Testis (tissue), 3 donors: ENCODE data around the gene CDH13. TPM values are rescaled to one million over a fixed set of nuclear protein-coding genes. Genes with fewer than 3 reads are reported as not detected.
A peak's percentile ranks its signal among the peaks of the same experiment; 100 is the strongest.

Experiments used
- DNase-seq: peaks from one replicate; pipeline ENCODE4 v3.0.0-alpha.2; 2019
- H3K27ac ChIP-seq, 2 donors: fragments of 200-600 bp; sonication (generic); one replicate each; pipeline ENCODE4 v1.5.1; 2019
- H3K27me3 ChIP-seq: fragments of 200-600 bp; sonication (generic); one replicate; pipeline ENCODE4 v1.5.1; 2019
- H3K36me3 ChIP-seq: fragments of 200-600 bp; sonication (generic); one replicate; pipeline ENCODE4 v1.5.1; 2017; ENCODE audit warnings: low read depth; ENCODE audit errors: missing control alignments
- H3K4me1 ChIP-seq: fragments of 200-600 bp; sonication (generic); one replicate; pipeline ENCODE4 v1.5.1; 2019
- H3K4me3 ChIP-seq, 2 donors: fragments of 200-600 bp; sonication (generic); one replicate each; pipeline ENCODE4 v1.5.1; 2017 to 2019
- H3K9me3 ChIP-seq: fragments of 200-600 bp; sonication (generic); one replicate; pipeline ENCODE4 v1.5.1; 2017
- POLR2A ChIP-seq: fragments of 450-650 bp; IDR thresholded peaks from one replicate; pipeline ENCODE4 v1.6.1; 2017; ENCODE audit warnings: antibody characterized with exemption, mild to moderate bottlenecking, moderate library complexity
- WGBS, 2 donors: methylation state at CpG; one replicate each; pipeline ENCODE4 v1.1.5; 2018; 5-methylcytosine and 5-hydroxymethylcytosine counted together
- intact Hi-C: fragments of 100-400 bp; cut with DNase I; formaldehyde crosslinking; loops from one replicate; pipeline ENCODE4 v1.15.1; 2023; ENCODE audit warnings: low total_unique reads
- polyA plus RNA-seq: library from polyadenylated mRNA; stranded (reverse); fragments of 350-450 nt; fragmentation: Illumina TruSeq; extraction: RNeasy Lipid Tissue Mini Kit (QIAGEN cat#74804); gene quantifications from one replicate; pipeline ENCODE4 v1.2.3, GENCODE V29; 2014; ENCODE audit warnings: low read depth, low replicate concordance; ENCODE audit not compliant: insufficient read depth
- total RNA-seq, 2 donors: library from RNA; depleted of rRNA; stranded (reverse); fragments of >200 nt; gene quantifications; one replicate each; pipeline ENCODE4 v1.2.3, GENCODE V29; 2016
- TF ChIP-seq, protein P1 (sequence below), 3 experiments: fragments of 450-650 bp in 2 of 3; fragments of 200-600 bp in 1 of 3; sonication (generic) in 1 of 3; IDR thresholded peaks; one replicate each; pipeline ENCODE4 v1.5.1; 2016 to 2019; ENCODE audit warnings: antibody characterized with exemption in 3 of 3, mild to moderate bottlenecking in 2 of 3, moderate library complexity in 1 of 3

The CDH13 gene
- total and polyA plus RNA-seq, 3 donors from 2014 or later = 1.2 to 11.1 (median 2.0) TPM

GRCh38 chr16:83727018-83727417, 1100.2 kb downstream of the CDH13 start:
- no peaks in the 10 kb centered on the region for H3K36me3 ChIP-seq
- intact Hi-C loops = no loop called here
- no peak overlapping the region for H3K27ac ChIP-seq
- no peaks in the 10 kb centered on the region for H3K27me3 ChIP-seq
- H3K4me3 ChIP-seq = no peak overlapping the region
- WGBS, 2 donors = 54% methylated on average over 10 of the region's 10 CpGs
- no peaks in the 10 kb centered on the region for H3K9me3 ChIP-seq
- TF ChIP-seq, protein P1, sequence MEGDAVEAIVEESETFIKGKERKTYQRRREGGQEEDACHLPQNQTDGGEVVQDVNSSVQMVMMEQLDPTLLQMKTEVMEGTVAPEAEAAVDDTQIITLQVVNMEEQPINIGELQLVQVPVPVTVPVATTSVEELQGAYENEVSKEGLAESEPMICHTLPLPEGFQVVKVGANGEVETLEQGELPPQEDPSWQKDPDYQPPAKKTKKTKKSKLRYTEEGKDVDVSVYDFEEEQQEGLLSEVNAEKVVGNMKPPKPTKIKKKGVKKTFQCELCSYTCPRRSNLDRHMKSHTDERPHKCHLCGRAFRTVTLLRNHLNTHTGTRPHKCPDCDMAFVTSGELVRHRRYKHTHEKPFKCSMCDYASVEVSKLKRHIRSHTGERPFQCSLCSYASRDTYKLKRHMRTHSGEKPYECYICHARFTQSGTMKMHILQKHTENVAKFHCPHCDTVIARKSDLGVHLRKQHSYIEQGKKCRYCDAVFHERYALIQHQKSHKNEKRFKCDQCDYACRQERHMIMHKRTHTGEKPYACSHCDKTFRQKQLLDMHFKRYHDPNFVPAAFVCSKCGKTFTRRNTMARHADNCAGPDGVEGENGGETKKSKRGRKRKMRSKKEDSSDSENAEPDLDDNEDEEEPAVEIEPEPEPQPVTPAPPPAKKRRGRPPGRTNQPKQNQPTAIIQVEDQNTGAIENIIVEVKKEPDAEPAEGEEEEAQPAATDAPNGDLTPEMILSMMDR (IDR thresholded peaks at IDR 0.05) = no peak
- TF ChIP-seq POLR2A = no peak
- no peaks in the 10 kb centered on the region for H3K4me1 ChIP-seq
- peak; percentile 20 for DNase-seq

GRCh38 chr16:83727751-83728352, 1101.1 kb downstream of the CDH13 start:
- intact Hi-C loops = no loop called here
- no peak for TF ChIP-seq POLR2A
- TF ChIP-seq, protein P1 (IDR thresholded peaks at IDR 0.05) = no peak

DNA sequence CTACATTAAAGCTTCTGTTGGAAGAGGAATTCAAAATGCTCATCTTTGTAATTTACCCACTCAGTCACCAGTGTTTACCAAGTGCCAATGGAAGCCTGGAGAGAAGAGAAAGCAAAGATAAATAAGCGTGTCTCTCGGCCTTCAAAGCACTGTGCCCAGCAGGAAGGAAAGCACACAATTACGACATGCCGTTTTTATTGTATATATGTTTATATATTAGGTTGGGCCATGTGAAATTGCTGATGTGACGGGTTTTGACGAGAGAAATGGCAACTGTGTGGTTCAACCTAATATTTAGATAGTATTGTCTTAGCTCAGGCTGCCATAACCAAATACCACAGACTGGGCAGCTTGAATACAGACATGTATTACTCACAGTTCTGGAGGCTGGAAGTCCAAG, 1101.7 kb downstream of the CDH13 start:
- H3K36me3 ChIP-seq = no peaks in the 10 kb centered on the region
- no peak for DNase-seq
- H3K4me3 ChIP-seq = no peak overlapping the region
- intact Hi-C loops = no loop called here
- no peaks in the 10 kb centered on the region for H3K27me3 ChIP-seq
- no peaks in the 10 kb centered on the region for H3K4me1 ChIP-seq
- H3K27ac ChIP-seq = no peak overlapping the region
- 86 to 89% methylated on average over 6 of the region's 6 CpGs for WGBS, 2 donors
- H3K9me3 ChIP-seq = no peaks in the 10 kb centered on the region
- TF ChIP-seq, protein P1 (IDR thresholded peaks at IDR 0.05) = no peak
- TF ChIP-seq POLR2A = no peak

More at GRCh38 chr16:83727751-83728352, 1101.1 kb downstream of the CDH13 start:
- 66 to 78% methylated on average over 16 to 18 of the region's 18 CpGs for WGBS, 2 donors
- H3K27me3 ChIP-seq = no peaks in the 10 kb centered on the region
- H3K27ac ChIP-seq = no peak overlapping the region
- DNase-seq = no peak
- no peaks in the 10 kb centered on the region for H3K36me3 ChIP-seq
- H3K9me3 ChIP-seq = no peaks in the 10 kb centered on the region
- H3K4me1 ChIP-seq = no peaks in the 10 kb centered on the region
- H3K4me3 ChIP-seq = no peak overlapping the region

DNA sequence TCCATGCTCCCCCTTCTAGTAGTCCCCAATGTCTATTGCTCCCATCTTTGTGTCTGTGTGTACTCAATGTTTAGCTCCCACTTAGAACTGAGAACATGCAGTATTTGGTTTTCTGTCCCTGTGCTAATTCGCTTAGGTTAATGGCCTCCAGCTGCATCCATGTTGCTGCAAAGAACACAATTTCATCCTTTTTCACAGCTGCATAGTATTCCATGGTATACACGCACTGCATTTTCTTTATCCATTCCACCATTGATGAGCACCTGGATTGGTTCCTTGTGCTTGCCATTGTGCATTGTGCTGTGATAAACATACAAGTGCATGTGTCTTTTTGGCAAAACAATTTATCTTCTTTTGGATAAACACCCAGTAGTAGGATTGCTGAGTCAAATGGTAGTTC, 1104.0 kb downstream of the CDH13 start:
- Histone ChIP-seq H3K36me3 (no peaks in the 10 kb centered on the region), H3K9me3 (no peaks in the 10 kb centered on the region), H3K27ac (no peak overlapping the region), H3K27me3 (no peaks in the 10 kb centered on the region), H3K4me1 (no peaks in the 10 kb centered on the region), H3K4me3 (no peak overlapping the region)
- no peak for TF ChIP-seq POLR2A
- TF ChIP-seq, protein P1 (IDR thresholded peaks at IDR 0.05) = no peak
- intact Hi-C loops = no loop called here
- DNase-seq = no peak
- WGBS, 2 donors = 5 to 40% methylated on average over 2 of the region's 2 CpGs

DNA sequence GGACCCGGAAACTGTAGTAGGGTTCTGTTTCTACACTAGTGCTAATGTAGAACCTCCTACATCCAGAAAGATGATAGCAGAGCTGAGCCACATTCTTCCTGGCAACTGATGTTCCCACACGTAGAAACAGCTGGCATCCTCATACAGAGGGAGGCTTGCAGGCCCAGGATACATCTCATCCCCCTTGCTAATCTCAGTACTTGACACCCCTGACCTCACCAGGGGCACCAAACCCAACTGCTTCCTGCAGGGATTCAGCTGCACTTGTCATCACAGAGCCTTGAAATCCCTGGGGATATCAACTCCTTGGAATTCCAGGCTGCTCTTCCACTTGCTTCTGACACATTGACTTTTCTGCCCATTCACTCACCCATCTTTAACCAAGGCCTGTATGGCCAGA, 1105.8 kb downstream of the CDH13 start:
- Histone ChIP-seq H3K4me3 (no peak overlapping the region), H3K9me3 (no peaks in the 10 kb centered on the region), H3K36me3 (no peaks in the 10 kb centered on the region), H3K27ac (no peak overlapping the region), H3K27me3 (no peaks in the 10 kb centered on the region), H3K4me1 (no peaks in the 10 kb centered on the region)
- intact Hi-C loops = no loop called here
- no peak for TF ChIP-seq POLR2A
- 55 to 70% methylated on average over 2 of the region's 2 CpGs for WGBS, 2 donors
- no peak for DNase-seq
